ENCODE measurements around the gene PSME3IP1.

The PSME3IP1 gene

DNA sequence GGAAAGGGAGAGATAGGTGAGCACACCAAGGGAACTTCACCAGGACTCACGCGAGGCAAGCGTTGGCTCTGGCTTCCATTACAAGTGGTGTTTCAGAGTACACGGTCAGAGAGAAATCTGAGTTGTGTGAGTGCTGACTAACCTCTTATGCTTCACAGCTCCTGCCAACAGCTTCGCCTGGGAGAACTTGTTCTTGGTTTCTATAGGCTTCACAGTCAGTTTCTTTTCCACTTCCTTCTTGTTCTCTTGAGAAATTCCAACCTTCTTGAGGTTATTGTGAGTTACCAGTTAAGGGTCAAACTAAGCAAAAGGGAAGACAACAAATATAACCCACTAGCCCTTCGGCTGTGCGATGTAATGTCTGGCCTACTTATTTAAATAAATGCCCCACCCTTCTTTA, 18.9 kb downstream of the PSME3IP1 start:
- TF ChIP-seq, protein P1, sequence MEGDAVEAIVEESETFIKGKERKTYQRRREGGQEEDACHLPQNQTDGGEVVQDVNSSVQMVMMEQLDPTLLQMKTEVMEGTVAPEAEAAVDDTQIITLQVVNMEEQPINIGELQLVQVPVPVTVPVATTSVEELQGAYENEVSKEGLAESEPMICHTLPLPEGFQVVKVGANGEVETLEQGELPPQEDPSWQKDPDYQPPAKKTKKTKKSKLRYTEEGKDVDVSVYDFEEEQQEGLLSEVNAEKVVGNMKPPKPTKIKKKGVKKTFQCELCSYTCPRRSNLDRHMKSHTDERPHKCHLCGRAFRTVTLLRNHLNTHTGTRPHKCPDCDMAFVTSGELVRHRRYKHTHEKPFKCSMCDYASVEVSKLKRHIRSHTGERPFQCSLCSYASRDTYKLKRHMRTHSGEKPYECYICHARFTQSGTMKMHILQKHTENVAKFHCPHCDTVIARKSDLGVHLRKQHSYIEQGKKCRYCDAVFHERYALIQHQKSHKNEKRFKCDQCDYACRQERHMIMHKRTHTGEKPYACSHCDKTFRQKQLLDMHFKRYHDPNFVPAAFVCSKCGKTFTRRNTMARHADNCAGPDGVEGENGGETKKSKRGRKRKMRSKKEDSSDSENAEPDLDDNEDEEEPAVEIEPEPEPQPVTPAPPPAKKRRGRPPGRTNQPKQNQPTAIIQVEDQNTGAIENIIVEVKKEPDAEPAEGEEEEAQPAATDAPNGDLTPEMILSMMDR (IDR thresholded peaks at IDR 0.05): no peak
- no peak for DNase-seq (ENCODE audit: low spot score)
- Histone ChIP-seq H3K27ac (no peak overlapping the region), H3K4me3 (no peak overlapping the region)

DNA sequence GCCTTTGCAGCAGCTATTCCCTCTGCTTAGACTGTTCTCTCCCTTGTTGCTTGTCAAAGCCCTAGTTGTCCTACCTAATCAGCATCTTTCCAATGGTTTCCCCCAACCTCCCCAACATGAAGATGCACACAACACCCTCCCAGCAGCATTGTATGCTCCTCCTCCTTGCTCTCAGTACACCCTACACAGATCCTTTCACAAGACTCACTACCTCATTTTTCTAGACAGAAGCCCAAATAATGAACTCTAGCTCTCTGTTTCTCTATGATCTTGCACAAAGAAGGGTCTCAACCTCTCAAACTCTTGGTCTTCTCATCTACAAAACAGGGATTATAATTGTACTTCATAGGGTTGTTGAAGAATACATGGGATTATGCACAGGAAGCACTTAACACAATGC, 19.4 kb downstream of the PSME3IP1 start:
- TF ChIP-seq, protein P1 (IDR thresholded peaks at IDR 0.05): no peak
- no peak for DNase-seq (ENCODE audit: low spot score)
- Histone ChIP-seq H3K4me3 (no peak overlapping the region), H3K27ac (no peak overlapping the region)

DNA sequence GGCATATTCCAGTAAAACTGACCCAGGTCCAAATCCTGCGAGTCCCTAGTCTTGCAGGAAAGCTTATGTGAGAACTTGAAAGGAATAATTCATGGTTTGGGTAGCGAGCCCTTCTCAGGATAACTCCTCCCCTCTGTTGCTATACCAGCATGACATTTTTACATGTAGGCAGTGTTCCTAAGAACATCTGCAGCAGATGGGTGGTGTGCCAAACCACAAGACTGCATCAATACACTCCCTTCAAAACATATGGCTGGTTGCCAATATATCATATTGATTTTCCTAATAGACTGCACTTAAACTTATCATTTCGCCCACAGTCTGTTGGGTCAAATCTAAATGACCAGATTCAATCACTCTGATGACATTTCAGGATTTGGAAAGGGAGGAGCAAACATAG, 19.9 kb downstream of the PSME3IP1 start:
- no peak overlapping the region for H3K4me3 ChIP-seq
- DNase-seq (ENCODE audit: low spot score): no peak
- no peak overlapping the region for H3K27ac ChIP-seq
- TF ChIP-seq, protein P1 (IDR thresholded peaks at IDR 0.05): no peak

DNA sequence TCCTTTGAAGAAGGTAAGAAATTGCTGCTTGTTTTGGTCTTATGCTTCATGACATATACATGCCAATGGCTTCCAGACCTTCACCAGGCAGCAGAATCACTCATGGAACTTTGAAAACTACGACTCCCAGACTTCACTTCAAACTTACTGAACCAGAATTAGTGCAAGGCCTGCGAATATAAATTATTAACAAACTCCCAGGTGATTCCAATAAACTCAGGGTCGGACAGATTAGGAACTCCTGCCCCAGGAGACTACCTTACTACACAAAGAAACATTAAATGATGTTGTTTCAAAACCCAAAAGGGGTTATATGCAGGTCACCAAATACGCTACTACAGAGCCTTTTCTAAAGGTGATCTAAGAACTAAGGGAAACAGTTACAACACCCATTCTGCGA, 20.4 kb downstream of the PSME3IP1 start:
- TF ChIP-seq, protein P1 (IDR thresholded peaks at IDR 0.05): no peak
- DNase-seq (ENCODE audit: low spot score): no peak
- no peak overlapping the region for H3K27ac ChIP-seq
- H3K4me3 ChIP-seq: no peak overlapping the region

DNA sequence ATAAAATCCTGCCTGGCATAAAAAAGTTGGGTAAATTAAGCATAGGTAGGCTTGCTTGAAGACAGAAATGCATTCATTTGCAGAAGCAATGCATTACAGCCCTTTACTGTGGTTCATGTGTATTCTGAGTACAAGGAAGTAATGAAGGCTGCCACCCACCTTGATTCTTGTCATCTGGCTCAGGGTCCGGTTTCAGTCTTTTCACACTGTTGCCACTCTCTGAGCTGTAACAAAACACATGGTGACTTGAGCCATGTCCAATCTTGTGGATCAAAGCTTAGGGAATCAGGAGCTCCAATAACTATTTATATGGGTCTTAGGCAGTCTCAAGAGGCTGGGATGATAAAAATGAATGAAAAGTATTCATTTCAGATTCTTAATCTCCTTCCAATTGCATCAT, 22.0 kb downstream of the PSME3IP1 start:
- no peak for DNase-seq (ENCODE audit: low spot score)
- no peak overlapping the region for H3K27ac ChIP-seq
- no peak overlapping the region for H3K4me3 ChIP-seq
- TF ChIP-seq, protein P1 (IDR thresholded peaks at IDR 0.05): no peak

DNA sequence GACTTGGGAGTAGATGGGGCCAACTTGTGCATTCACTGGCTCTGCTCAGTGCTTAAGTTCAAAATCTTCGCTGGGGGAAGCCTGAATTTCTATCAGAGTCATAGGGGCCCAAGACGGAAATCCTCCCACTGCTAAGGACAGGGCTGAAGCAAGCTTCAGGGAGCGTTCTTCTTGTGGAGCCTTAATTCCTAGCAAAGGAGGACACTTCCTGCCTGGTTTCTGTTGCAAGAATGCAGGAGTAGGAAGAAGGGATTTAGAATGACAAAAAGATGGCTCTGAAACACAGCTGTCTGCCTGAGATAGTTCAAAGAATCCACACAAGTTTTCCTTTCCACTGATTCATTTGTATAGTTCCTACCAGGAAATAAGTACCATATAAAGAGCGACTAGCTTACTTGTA, 26.4 kb downstream of the PSME3IP1 start:
- TF ChIP-seq, protein P1 (IDR thresholded peaks at IDR 0.05): no peak
- DNase-seq (ENCODE audit: low spot score): no peak
- Histone ChIP-seq H3K4me3 (no peak overlapping the region), H3K27ac (no peak overlapping the region)

DNA sequence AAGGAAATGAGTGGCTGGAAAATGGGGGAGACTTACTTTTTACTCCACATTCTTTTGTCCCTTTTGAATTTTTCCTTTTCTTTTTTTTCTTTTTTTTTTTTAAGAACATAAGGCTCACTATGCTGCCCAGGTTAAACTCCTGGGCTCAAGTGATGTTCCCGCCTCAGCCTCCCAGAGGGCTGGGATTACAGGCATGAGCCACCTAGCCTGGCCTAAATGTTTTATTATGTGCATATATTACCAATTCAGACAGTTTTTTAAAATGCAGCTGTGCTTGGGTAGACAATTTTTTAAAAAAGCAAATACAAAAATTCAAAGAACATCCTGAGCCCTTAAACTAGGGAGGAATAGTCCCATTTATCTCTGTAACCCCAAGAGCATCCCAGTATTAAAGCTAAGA, 28.3 kb downstream of the PSME3IP1 start:
- TF ChIP-seq, protein P1 (IDR thresholded peaks at IDR 0.05): no peak
- no peak for DNase-seq (ENCODE audit: low spot score)
- H3K27ac ChIP-seq: no peak overlapping the region
- H3K4me3 ChIP-seq: no peak overlapping the region

Measured in coronary artery (tissue), 2 donors.